GM12875 (cell line): ENCODE measurements around the gene PLEKHG4B.

Experiments used
- H3K4me3 ChIP-seq: one replicate; pipeline ENCODE4 v1.5.1; 2011; ENCODE audit warnings: low read depth, low read length, control low read depth
- TF ChIP-seq, protein P1 (sequence below): IDR thresholded peaks from 2 replicates; pipeline ENCODE4 v1.5.1; 2011; ENCODE audit warnings: low read depth, mild to moderate bottlenecking, control low read depth, inconsistent platforms, low read length, moderate library complexity, borderline replicate concordance; ENCODE audit not compliant: insufficient read depth

Gene PLEKHG4B

GRCh38 chr5:156411-157072 is 64.6 kb downstream of the PLEKHG4B start:
- TF ChIP-seq, protein P1, sequence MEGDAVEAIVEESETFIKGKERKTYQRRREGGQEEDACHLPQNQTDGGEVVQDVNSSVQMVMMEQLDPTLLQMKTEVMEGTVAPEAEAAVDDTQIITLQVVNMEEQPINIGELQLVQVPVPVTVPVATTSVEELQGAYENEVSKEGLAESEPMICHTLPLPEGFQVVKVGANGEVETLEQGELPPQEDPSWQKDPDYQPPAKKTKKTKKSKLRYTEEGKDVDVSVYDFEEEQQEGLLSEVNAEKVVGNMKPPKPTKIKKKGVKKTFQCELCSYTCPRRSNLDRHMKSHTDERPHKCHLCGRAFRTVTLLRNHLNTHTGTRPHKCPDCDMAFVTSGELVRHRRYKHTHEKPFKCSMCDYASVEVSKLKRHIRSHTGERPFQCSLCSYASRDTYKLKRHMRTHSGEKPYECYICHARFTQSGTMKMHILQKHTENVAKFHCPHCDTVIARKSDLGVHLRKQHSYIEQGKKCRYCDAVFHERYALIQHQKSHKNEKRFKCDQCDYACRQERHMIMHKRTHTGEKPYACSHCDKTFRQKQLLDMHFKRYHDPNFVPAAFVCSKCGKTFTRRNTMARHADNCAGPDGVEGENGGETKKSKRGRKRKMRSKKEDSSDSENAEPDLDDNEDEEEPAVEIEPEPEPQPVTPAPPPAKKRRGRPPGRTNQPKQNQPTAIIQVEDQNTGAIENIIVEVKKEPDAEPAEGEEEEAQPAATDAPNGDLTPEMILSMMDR, result no peak
- no peak overlapping the region for H3K4me3 ChIP-seq

DNA sequence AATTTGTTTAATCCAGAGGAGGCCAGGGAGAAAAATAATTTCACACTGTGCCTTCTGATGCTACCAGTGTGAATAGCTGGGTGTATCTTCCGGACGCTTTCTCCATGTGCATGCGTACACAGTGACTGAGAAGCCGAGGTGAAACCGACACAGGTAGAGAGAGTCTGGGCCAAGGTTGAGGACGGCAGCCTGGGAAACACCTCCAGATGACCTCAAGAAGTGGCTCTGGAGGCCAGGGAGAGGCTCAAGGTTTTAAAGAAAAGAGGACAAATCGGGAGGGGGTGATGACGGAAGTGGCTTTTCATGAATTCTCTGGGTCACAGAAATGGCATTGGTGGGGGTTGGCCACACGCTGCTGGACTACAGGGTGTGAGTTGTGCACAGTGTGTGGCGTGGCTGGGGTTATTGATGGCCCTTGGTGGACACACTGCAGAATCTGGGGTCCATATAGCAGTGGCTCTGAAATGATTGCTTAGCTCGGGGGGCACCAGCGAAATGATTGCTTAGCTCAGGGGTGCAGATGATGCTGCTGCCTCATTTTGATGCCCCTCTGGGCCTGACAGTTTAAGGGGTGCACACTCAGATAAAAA is 65.3 kb downstream of the PLEKHG4B start:
- no peak overlapping the region for H3K4me3 ChIP-seq
- TF ChIP-seq, protein P1, result no peak

GRCh38 chr5:157801-158200 is 65.8 kb downstream of the PLEKHG4B start:
- H3K4me3 ChIP-seq, result no peak overlapping the region
- TF ChIP-seq, protein P1, result no peak

DNA sequence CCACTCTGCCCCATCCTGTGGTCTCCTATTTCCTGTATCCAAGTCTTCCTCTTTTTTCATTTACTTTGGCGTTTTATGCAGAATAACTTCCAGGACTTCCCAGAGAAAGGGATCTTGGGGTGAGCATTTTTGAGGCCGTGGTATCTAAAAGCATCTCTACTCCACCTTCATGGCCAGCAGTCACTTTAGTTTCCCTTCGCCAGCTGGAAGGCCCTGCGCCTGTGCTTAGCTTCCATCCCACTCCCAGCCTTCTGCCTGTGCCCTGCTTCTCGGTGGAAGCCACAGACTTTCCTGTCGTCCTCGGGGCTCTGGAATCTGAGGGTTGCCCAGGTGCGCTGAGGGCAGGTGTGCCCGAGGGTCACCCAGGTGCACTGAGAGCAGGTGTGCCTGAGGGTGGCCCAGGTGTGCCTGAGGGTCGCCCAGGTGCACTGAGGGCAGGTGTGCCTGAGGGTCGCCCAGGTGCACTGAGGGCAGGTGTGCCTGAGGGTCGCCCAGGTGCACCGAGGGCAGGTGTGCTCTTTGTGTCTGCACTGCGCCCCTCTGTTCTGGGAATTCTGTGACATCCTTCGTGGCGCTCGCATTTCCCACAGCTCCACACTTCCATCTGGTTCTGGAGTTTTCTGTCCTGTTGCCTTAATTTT is 67.0 kb downstream of the PLEKHG4B start:
- TF ChIP-seq, protein P1, result no peak
- no peak overlapping the region for H3K4me3 ChIP-seq

DNA sequence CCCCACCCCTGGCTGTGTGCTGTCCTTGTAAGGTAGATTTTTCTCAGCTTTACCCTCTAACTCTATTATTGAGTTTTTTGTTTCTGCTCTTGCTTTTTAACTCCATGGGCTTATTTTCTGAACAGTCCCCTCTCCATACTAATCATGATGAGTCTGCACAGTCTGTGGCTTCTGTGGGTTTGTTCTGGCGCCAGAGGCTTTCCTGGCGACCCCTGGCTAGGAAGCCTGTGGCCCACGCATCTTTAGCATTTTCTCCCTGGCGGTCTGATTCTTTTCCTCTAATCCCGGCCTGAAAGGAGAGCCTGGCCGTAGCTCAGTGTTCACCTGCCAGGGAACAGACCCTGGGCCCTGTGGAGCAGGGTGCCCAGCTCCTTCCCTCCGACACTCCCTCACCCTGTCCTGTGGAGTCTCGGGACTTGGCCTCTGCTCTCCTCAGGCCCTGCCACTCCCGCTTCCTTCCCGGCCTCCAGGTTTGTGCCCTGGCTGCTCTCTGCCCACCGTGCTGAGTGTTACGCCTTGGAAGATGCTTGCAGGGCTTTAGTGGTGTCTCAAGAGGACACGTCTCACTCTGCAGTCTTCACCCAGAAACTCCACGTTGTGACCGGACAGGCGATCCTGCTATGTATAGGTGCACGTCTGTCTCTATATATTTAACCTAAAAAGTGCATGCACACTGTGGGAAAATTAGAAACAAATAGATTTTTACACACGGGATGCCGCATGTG is 67.6 kb downstream of the PLEKHG4B start:
- H3K4me3 ChIP-seq, result no peak overlapping the region
- TF ChIP-seq, protein P1, result no peak

- TF ChIP-seq, protein P1, result no peak
- H3K4me3 ChIP-seq, result no peak overlapping the region
These were observed 68.2 kb downstream of the PLEKHG4B start for GRCh38 chr5:160173-160510.
